Hippocampal formation (tissue), 2 donors: ENCODE results near the gene CNTN4.

Experiments
- DNase-seq, 2 donors: peaks; one replicate each; lab custom pipeline; 2025; lab: John Stamatoyannopoulos, UW

CNTN4 gene

DNA sequence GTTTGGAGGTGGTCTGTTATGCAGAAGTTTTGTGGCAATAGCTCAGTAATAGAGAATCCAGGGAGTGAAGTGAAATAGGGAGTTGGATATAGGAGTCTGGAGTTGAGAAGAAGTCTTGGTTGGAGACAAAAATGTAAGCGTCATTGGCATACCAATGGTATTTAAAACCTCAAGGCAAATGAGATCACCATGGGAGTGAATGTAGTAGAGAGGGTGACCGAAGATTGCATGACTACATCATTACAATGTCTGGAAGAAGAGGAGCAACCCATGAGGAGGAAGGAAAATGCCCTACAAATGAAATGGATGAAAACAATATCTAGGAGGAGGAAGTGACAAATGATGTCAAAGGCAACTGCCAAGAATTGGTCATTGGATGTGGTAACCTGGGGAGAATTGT is 54.4 kb downstream of the CNTN4 start:
- DNase-seq = no peak

GRCh38 chr3:2153547-2153946 is 54.9 kb downstream of the CNTN4 start:
- no peak for DNase-seq

GRCh38 chr3:2154621-2155020 is 56.0 kb downstream of the CNTN4 start:
- no peak for DNase-seq

GRCh38 chr3:2156244-2156847 is 57.7 kb downstream of the CNTN4 start:
- no peak for DNase-seq

DNA sequence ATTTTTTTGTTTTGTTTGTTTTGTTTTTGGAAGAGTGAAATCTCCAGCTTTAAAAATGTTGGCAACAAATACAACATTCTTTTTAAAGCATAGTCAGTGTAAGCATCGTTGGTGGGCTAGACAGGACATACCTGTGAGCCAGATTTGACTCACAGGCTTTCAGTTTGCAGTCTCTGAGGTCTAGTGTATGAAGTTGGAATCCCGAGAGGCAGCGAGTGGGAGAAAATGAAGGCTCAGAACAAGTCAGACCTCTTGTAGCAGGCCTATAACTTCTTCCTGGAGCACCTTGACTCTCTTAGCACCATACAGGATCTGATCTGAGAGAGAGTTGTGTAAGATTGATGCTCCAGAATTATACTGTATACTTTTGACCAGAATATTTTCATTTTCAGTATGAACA is 60.2 kb downstream of the CNTN4 start:
- DNase-seq = no peak

DNA sequence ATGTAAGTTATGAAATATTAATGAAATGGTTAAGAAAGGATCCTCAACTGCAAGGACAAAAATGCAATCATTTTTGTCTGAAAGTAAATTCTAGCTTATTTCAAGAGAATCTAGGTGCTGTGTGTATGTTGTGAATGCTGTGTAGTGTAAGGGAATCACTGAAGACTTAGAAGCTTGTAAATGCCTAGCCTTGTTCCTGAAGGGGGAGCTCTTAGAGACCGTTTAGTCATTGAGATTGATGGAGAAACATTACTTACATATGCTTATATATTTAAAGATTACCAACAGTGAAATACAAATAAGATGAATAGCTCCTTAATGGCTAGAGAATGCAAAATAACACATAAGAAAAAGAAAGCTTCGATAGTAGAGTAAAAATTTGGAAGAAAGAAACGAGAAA is 67.9 kb downstream of the CNTN4 start:
- no peak for DNase-seq

DNA sequence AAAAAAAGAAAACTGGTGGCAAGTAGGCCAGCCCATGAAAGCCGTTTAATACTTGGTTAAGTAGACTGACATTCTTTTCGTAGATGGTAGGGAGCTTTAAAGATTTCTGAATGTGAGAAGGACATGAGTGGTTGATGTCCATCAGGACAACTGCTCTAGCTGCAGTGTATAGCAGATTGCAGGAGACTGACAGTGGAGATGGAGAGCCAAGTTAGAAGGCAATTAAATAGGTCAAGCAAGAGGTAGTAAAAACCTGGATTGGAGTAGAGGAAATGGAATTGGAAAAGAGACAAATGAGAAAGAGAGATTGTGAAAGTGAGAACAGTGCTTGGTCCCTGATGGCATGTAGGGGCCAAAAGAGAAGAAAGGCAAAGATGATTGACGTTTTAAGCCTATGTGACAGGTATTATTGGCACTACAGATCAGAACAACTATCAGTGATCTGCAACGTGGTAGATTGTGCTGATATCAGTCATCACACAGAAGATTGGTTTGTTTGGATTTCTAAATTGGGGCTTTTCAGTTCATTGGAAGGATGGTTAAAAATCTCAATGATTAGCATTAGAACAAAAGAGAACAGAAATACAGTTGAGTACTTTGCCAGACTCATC is 74.0 kb downstream of the CNTN4 start:
- DNase-seq = no peak

DNA sequence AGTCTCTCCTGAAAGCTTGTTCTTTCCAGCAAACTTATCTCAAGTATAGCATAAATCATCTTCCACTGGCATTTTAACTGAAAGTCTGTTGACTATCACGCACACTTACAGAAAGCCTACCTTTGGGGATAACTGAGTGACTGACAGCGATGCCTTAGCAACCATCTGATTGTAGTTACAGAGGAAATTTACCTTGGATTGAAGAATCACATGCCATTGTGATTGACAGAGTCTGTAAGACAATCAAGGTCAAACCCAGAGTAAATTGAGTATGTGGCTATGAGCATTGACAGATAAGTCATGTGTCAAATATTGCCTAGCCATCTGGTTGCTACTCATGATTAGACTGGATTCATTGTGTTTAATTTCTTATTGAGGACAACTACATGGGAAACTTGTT is 82.0 kb downstream of the CNTN4 start:
- no peak for DNase-seq

DNA sequence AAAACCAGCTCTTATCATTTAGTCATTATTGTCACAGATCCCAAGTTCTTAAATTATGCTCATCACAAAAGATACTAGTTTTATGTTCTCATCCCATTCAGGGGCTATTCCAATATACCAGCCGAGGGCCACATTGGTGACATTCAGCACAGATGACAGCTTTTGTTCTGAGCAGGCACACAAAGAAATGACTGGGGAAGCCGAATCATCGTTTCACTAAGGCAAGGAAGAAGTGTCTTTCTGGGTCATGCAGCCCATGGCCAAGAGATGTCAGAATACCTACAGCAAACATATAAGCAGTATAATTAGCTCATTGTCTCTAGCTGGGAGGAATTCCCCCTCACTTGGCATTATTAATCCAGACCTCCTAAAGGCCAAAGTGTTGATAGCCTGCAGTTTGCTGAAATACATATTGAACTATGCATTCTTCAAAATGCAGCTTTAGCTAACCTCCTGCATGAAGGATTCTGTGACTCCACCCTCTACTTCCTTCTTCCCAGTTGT is 100.2 kb downstream of the CNTN4 start:
- DNase-seq = no peak

DNA sequence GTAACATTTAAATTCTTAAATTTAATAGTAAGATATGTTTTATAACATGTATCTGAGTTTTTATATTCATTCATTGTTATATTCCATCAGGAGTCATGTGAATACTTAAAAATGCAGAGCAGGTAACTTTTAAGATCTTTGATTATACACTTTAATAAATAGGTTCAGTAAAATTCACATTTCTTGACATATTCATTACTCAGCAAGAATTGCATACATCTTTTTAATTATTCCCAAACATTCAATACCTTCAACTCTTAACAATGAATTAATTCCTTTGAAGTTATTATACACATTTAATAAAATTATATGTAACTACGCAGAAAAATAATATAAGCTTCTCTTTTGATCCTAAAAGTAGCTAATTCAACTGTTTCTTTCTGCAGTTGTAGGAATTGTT is 105.4 kb downstream of the CNTN4 start:
- DNase-seq = no peak

DNA sequence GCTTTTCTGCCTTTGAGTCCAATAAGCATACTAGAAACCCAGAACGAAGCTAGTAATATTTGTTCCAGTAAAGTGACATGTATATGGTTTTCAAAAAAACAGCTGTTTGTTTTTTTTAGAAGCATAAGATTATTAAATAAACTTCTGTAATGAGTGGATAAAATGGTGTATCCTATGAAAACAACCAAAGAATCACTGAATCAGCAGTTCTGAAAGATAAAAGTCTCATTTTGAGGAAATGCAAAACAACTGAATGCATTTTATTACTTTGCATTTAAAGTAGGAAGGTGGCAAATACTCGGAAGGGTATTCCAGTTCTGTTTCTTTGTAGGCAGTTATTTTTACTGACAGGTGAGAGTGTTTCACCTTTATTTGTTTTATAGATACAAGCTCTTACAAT is 107.0 kb downstream of the CNTN4 start:
- no peak for DNase-seq

GRCh38 chr3:2206536-2206935 is 107.9 kb downstream of the CNTN4 start:
- DNase-seq = no peak

GRCh38 chr3:2211568-2211967 is 112.9 kb downstream of the CNTN4 start:
- no peak for DNase-seq

GRCh38 chr3:2212206-2212605 is 113.5 kb downstream of the CNTN4 start:
- DNase-seq = no peak

DNA sequence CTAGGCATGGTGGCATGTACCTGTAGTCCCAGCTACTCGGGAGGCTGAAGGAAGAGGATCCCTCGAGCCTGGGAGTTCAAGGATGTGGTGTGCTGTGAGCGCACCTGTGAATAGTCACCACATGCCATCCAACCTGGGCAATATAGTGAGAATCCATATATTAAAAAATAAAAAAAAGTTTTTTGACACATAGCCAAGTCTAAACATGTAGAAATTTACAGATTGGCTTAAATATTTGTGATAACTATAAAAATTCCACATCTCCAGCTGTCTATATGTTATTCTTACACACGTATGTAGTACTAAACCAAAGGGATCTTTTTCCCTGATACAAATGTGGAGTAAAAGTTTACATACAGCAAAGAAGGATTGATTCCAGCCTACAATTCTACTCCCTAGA is 119.7 kb downstream of the CNTN4 start:
- no peak for DNase-seq

DNA sequence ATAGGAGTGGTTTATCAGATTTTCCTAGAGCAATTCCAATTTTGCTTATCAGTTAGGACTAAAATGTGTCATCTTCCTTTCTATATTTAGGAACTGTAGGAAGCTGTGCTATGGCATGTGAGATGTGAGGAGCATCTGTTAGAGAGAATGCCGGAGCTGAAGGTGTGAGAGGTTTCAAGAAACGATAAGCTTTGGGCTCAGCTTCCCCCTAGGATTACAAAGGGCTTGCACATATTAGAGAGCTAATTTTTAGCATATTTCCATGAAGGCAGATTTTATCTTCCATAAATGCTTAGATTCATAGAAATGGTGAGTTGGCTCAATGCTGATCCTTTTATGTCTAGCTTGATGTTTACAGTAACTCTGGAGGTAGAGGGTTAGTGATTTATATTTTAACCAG is 120.2 kb downstream of the CNTN4 start:
- no peak for DNase-seq

- no peak for DNase-seq
These were observed 137.5 kb downstream of the CNTN4 start for GRCh38 chr3:2236203-2236602.

- no peak for DNase-seq
These were observed 145.5 kb downstream of the CNTN4 start for GRCh38 chr3:2244137-2244536.

DNA sequence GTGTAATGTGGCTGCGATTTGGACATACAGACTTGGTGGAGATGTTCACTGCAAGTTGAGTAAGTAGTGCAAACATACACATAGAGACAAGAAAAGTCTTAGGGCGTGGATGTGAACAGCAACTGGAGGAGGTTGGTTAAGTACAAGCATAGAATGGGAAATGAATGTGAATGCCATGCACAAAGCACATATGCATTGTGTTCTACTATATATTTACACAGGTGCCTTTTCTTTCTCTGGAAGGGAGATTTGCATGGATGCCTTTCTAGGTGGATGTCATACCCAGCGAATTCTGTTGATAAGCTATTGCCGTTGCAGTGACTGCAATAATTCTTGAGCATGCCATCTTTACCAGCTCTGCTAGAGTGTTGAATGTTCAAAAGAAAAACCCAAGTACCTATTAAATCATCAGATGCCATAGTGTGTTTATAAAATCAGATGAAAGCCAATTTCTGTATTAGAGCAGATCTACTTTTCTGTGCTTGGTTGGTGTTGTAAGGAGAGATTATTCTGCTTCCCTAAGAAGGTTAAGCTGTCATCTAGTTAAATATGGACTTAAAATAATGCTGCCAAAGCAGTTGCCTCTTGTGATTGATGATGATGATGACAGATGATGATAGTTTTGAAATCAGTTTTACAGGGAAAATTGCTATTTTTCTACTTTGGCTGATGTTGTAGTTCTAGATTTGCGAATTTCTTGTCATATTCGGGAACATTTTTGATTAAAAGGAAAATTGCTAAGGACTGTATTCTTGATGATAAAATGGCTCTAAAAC is 148.4 kb downstream of the CNTN4 start:
- no peak for DNase-seq

GRCh38 chr3:2247831-2248230 is 149.2 kb downstream of the CNTN4 start:
- no peak for DNase-seq

GRCh38 chr3:2250783-2251182 is 152.1 kb downstream of the CNTN4 start:
- DNase-seq = no peak

DNA sequence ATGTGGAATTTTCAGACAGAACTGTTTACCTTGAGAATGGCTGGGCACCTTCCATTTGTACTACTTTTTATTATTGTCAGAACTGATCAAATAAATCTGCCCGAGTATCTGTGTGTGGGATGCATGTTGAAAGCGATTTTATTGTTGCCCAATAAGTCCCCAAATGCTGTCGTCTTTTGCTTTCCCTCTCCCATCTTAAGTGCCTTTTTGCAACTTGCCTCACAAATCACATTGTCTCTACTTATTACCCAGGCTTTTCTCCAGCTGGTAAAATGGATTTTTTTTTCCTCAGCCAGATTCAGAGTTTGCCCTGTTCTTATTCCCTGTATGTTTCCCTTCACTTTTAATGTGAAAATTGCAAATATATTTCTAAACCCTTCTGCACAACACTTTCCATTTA is 163.1 kb downstream of the CNTN4 start:
- DNase-seq = no peak

- no peak for DNase-seq
These were observed 163.5 kb downstream of the CNTN4 start for GRCh38 chr3:2262204-2262603.
